NCI-H2107 treated with DMSO at 0.1 percent for 48 hours (cell line): ENCODE measurements around the gene EML4.

Experiments
- DNase-seq: peaks from one replicate; lab custom pipeline; 2025; ENCODE audit not compliant: unreplicated experiment; lab: John Stamatoyannopoulos, UW

The EML4 gene

DNA sequence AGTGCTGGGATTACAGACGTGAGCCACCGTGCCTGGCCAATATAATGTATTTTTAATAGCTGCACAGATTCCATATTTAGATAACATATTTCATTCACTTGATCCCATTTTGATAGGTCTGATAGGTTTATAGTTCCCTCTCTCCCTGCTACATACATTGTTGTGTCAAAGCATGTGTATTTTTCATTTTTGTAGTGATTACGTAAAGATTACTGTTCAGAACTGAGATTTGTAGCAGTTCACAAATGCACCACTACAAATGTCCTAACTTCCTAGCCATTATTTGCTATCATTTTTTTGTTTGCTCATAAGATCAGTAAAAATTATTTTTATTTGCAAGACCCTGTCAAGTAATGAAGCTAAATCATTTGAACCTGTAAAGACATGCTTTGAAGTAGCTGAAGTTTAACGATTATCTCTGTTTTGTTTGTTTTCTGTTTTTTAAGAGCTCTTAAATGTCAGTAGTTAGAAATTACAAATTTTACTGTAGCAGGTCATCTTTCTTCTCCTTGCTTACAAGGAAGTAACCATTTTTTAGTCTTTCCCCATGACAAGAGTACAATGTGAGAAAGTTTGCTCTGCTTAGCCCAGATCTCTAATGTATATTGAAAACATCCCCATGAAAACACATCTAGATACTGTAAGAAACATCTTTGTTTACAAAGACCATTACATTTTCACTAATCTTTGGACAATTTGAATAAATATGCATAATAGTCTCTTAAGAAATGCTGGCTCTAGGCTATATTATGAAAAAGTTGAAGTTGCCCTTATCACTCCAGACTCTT is 54.1 kb downstream of the EML4 start:
- DNase-seq: no peak

- no peak for DNase-seq
Measured at GRCh38 chr2:42223855-42224268, 54.7 kb downstream of the EML4 start.

DNA sequence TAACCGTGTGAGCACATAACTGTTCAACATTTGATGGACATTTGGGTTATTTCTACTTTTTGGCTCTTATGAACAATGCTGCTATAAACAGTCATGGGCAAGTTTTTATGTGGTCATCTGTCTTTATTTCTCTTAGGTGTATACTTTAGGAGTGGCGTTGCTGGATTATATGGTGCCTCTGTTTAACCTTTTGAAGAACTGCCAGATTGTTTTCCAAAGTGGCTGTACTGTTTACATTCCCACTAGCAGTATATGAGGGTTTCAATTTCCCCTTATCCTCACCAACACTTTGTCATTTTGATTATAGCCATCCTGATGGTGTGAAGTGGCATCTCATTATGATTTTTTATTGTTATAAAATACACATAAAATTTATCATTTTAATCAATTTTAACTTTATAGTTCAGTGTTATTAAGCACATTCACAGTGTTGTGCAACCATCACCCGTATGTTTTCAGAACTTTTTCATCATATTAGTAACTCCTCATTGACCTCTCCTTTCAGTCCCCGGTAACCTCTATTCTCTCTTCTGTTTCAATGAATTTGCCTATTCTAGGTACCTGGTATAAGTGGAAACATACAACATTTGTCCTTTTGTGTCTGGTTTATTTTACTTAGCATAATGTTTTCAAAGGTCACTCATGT is 55.4 kb downstream of the EML4 start:
- no peak for DNase-seq

- DNase-seq: no peak
Measured at GRCh38 chr2:42225573-42225972, 56.4 kb downstream of the EML4 start.

GRCh38 chr2:42227491-42227890 is 58.3 kb downstream of the EML4 start:
- DNase-seq: no peak

DNA sequence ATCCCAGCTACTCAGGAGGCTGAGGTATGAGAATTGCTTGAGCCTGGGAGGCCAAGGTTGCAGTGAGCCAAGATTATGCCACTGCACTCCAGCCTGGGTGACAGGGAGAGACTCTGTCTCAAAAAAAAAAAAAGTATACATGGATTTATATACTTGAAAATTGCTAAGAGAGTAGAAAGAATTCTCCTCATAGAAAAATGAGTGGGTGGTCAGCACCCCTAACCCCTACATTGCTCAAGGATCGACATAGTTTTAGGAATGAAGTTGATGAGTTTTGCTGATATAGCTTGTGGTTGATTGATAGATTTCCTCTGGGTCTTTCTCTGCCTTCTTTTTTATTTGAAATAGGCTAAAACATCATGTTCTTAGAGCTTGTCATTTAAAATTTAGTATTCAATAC is 58.9 kb downstream of the EML4 start:
- no peak for DNase-seq

- DNase-seq: no peak
Measured at GRCh38 chr2:42229949-42230348, 60.8 kb downstream of the EML4 start.

GRCh38 chr2:42230891-42231290 is 61.7 kb downstream of the EML4 start:
- no peak for DNase-seq

DNA sequence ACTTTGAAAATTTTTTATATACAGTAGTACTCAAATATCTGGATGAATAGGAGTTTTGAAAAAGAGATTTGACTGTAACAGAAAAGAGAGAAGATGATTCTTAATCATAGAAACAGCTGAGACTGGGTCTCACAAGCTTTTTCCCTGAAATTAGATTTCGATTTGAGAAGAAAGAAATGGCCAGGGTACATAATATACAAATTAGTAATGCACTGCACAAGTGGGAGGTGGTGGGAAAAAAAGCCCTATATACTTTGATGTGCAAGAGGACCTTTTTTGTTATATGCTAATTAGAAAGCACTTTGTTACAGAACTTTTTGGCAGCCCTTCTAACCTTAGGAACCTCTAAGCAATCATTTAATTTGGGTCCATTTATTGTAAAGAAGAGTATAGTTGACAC is 62.9 kb downstream of the EML4 start:
- DNase-seq: no peak

- DNase-seq: no peak
Measured at GRCh38 chr2:42233976-42234441, 64.9 kb downstream of the EML4 start.

DNA sequence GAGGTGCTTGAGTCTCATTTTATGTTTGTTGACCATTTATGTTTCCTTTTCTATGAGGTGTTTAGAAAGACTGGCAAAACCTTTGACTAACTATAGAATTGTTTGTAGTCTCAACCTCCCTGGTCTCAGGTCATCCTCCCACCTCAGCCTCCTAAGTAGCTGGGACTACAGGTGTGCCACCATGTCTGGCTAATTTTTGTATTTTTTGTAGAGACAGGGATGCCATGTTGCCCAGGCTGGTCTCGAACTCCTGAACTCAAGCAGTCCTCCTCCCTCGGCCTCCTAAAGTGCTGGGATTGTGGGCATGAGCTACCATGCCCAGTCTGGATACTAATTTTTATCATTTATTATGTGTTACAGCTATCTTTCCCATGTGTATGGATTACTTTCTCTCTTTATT is 67.8 kb downstream of the EML4 start:
- DNase-seq: no peak

DNA sequence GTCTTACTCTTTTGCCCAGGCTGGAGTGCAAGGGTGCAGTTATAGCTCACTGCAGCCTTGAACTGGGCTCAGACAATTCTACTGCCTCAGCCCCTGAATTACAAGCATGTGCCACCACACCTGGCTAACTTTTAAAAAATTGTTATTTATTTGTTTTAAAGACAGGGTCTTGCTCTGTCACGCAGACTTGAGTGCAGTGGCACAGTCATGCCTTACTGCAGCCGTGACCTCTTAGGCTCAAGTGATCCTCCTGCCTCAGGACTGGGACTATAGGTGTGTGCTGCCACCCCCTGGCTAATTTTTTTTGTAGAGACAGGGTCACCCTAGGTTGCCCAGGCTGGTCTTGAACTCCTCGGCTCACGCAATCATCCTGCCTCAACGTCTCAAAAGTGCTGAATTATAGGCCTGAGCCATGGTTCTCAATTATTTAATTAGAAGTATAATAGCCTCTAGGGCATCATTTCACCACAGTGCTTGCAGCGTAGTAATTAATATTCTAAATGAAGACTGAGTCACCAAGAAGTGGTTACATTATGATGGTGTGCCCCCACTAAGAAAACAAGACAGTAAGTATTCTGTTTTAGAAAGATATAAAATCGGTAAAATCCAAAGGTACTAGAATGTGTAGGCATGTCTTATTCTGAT is 69.6 kb downstream of the EML4 start:
- DNase-seq: peak; percentile 23

DNA sequence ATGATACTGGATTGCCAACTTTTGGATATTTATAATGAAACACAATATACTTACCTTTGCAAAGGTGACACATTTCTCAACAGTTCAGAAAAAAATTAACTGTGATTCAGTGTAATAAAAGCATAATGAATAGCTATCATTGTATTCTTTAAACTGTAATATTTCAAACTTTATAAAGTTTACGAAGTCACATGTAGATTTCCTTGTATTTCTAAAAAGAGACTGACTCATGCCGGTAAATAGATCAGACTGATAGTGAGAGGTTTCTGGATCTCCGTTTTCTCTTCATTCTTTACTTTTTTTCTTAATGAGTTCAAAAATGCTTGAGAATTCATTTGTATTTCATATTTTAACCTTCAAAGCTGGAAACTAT is 70.1 kb downstream of the EML4 start:
- DNase-seq: no peak

GRCh38 chr2:42239811-42240210 is 70.7 kb downstream of the EML4 start:
- DNase-seq: no peak

- no peak for DNase-seq
Measured at GRCh38 chr2:42241517-42241916, 72.4 kb downstream of the EML4 start.

- no peak for DNase-seq
Measured at GRCh38 chr2:42243297-42243696, 74.1 kb downstream of the EML4 start.

GRCh38 chr2:42244520-42244919 is 75.4 kb downstream of the EML4 start:
- DNase-seq: no peak

- DNase-seq: no peak
Measured at GRCh38 chr2:42245396-42245795, 76.2 kb downstream of the EML4 start.

- DNase-seq: no peak
Measured at GRCh38 chr2:42246562-42246961, 77.4 kb downstream of the EML4 start.

DNA sequence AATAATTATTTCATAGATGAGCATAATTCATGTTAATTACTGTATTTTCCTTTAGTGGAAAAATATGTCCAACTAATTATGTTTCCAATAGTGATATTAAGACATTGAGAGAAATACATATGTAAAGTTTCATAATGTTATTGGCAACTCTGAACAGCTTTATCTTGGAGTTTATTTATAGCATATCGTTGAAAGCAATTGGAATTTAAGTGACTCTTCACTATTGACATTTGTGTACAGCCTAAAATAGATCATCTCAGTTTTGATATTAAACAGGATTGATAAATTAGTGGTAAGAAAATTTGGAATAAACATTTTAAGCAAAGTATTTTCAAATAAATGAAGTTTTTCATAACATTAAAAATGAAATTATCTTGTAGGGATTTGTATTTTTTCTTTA is 79.7 kb downstream of the EML4 start:
- no peak for DNase-seq

GRCh38 chr2:42249284-42249683 is 80.1 kb downstream of the EML4 start:
- no peak for DNase-seq

DNA sequence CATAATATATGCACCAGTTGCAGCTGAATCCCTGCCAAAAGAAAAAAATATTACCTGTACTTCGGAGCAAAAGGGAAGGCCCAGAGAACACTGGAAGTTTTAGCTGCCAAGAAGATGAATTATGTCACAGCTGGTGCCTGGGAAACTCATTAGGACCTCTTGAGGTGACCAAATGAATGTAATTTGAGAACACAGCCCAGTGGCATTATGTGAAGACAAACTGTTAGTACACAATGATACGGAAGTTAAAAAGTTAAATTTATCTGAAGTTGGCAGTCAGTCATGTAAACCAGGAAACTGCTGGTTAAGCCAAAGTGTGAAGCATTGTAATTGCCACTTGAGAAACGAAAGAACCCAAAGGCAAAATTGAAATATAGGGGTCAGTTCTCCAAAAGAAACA is 80.7 kb downstream of the EML4 start:
- DNase-seq: peak; percentile 92
